GM12878 (cell line): Measurements from ENCODE around the gene IL32. TPM values are rescaled to one million over a fixed set of nuclear protein-coding genes. Genes with fewer than 3 reads are reported as not detected.

Experiments used
- ATAC-seq: fragments of 200-7000 bp; cut with Tn5 transposase; 3 replicates; pipeline ENCODE4 v1.9.1; 2020; ENCODE audit warnings: mild to moderate bottlenecking, moderate library complexity
- BruUV-seq: library from RNA; stranded (reverse); fragments of 400-500 nt; replicated peaks from 2 replicates; lab custom pipeline; 2021; lab: Mats Ljungman, UMichigan
- CTCF ChIA-PET: fragments of 300-600 bp; sonication (Branson Sonifier 250); formaldehyde crosslinking; extraction: SDS; loops from one replicate; lab custom pipeline; 2021; ENCODE audit warnings: inconsistent platforms; lab: Yijun Ruan, JAX
- POLR2A ChIA-PET: fragments of 350-600 bp; formaldehyde crosslinking; extraction: SDS; loops from one replicate; lab custom pipeline; 2021; ENCODE audit warnings: inconsistent platforms; lab: Charles Lee
- RAD21 ChIA-PET: fragments of 300-600 bp; sonication (Branson Sonifier 250); formaldehyde crosslinking; loops from one replicate; lab custom pipeline; 2023; ENCODE audit warnings: antibody characterized with exemption; ENCODE audit not compliant: unreplicated experiment; lab: Charles Lee
- SMC1A ChIA-PET: fragments of 300-600 bp; sonication (Branson Sonifier 250); formaldehyde crosslinking; loops from one replicate; lab custom pipeline; 2023; ENCODE audit not compliant: unreplicated experiment, uncharacterized antibody; lab: Charles Lee
- DNase-seq: peaks from one replicate; pipeline ENCODE4 v3.0.0-alpha.2; 2011; ENCODE audit warnings: low read depth, low spot score
- FAIRE-seq: peaks from 3 replicates; lab custom pipeline; 2011; peaks lifted over from hg19 to GRCh38; lab: Jason Lieb, UNC
- H2AFZ ChIP-seq: 2 replicates; pipeline ENCODE4 v1.6.0; 2011; ENCODE audit warnings: low read depth, low read length, control low read depth; ENCODE audit not compliant: control insufficient read depth
- H3K27ac ChIP-seq: 2 replicates; pipeline ENCODE4 v1.5.1; 2011; ENCODE audit warnings: control low read depth; ENCODE audit not compliant: control insufficient read depth, insufficient read depth
- H3K27me3 ChIP-seq, 2 experiments: replicated peaks in 1 of 2; 2 replicates each; pipeline versions ENCODE4 v1.6.0 to v1.6.1; 2011; ENCODE audit warnings: low read length in 1 of 2; ENCODE audit not compliant: control insufficient read depth in 2 of 2, insufficient read depth in 2 of 2
- H3K36me3 ChIP-seq, 2 experiments: 2 replicates each; pipeline ENCODE4 v1.5.1; 2011; ENCODE audit warnings: low read length in 1 of 2; ENCODE audit not compliant: control insufficient read depth in 2 of 2, insufficient read depth in 2 of 2
- H3K4me1 ChIP-seq: 2 replicates; pipeline ENCODE4 v1.6.1; 2011; ENCODE audit warnings: mild to moderate bottlenecking, low read length, moderate library complexity, mixed read lengths; ENCODE audit not compliant: control insufficient read depth, insufficient read depth
- H3K4me2 ChIP-seq: 2 replicates; pipeline ENCODE4 v1.6.0; 2011; ENCODE audit warnings: control low read depth; ENCODE audit not compliant: control insufficient read depth, insufficient read depth
- H3K4me3 ChIP-seq: fragments of 200-600 bp; sonication (generic); 2 replicates; pipeline ENCODE4 v1.5.1; 2016
- H3K79me2 ChIP-seq: 2 replicates; pipeline ENCODE4 v1.6.0; 2011; ENCODE audit warnings: low read length; ENCODE audit not compliant: control insufficient read depth, insufficient read depth
- H3K9ac ChIP-seq: 2 replicates; pipeline ENCODE4 v1.8.0; 2011; ENCODE audit warnings: low read length, control low read depth, mixed read lengths; ENCODE audit not compliant: control insufficient read depth, insufficient read depth
- H3K9me3 ChIP-seq: replicated peaks from 3 replicates; pipeline ENCODE4 v1.5.1; 2011; ENCODE audit warnings: mild to moderate bottlenecking, low read length; ENCODE audit not compliant: control insufficient read depth, insufficient read depth
- H4K20me1 ChIP-seq: 2 replicates; pipeline ENCODE4 v1.6.0; 2011; ENCODE audit not compliant: control insufficient read depth, insufficient read depth
- ATF7 ChIP-seq: fragments of 450-650 bp; IDR thresholded peaks from 2 replicates; pipeline ENCODE4 v1.6.1; 2016; ENCODE audit warnings: low read depth, mild to moderate bottlenecking
- CBX3 ChIP-seq: fragments of 200-600 bp; sonication (generic); IDR thresholded peaks from 2 replicates; pipeline ENCODE4 v1.6.1; 2016; ENCODE audit warnings: low read depth, borderline replicate concordance
- FOS ChIP-seq: IDR thresholded peaks from 3 replicates; pipeline ENCODE4 v1.6.1; 2011; ENCODE audit warnings: borderline replicate concordance; ENCODE audit not compliant: insufficient read length; ENCODE audit errors: extremely low read depth
- HCFC1 ChIP-seq: fragments of 150-350 bp; IDR thresholded peaks from 2 replicates; pipeline ENCODE4 v1.6.1; 2014; ENCODE audit warnings: low read length
- HDAC2 ChIP-seq: fragments of 200-600 bp; sonication (generic); IDR thresholded peaks from 2 replicates; pipeline ENCODE4 v1.6.1; 2017
- KAT2A ChIP-seq: conservative IDR thresholded peaks from 2 replicates; pipeline ENCODE4 v1.6.1; 2011; ENCODE audit warnings: low read depth, low read length; ENCODE audit not compliant: control insufficient read depth
- NFIC ChIP-seq: IDR thresholded peaks from 2 replicates; pipeline ENCODE4 v1.6.1; 2012; ENCODE audit warnings: low read depth, mild to moderate bottlenecking, inconsistent platforms, low read length, moderate library complexity
- NR2C2 ChIP-seq: IDR thresholded peaks from 2 replicates; pipeline ENCODE4 v1.6.1; 2011; ENCODE audit warnings: borderline replicate concordance, low read depth; ENCODE audit not compliant: control insufficient read depth, insufficient read length
- REST ChIP-seq: IDR thresholded peaks from 2 replicates; pipeline ENCODE4 v1.6.1; 2012; ENCODE audit warnings: mild to moderate bottlenecking, low read depth, low read length
- SMAD5 ChIP-seq: IDR thresholded peaks from 2 replicates; pipeline ENCODE4 v1.6.1; 2016; ENCODE audit warnings: antibody characterized with exemption, low read depth
- ZBTB4 ChIP-seq: fragments of 450-650 bp; formaldehyde crosslinking; IDR thresholded peaks from 2 replicates; pipeline ENCODE4 v1.4.0; 2022; ENCODE audit warnings: mild to moderate bottlenecking, moderate library complexity
- ZNF384 ChIP-seq: IDR thresholded peaks from 2 replicates; pipeline ENCODE4 v1.6.1; 2012; ENCODE audit warnings: low read depth, mild to moderate bottlenecking, low read length, improper control_type of control experiment, borderline replicate concordance
- ZNF622 ChIP-seq: fragments of 450-650 bp; IDR thresholded peaks from 2 replicates; pipeline ENCODE4 v1.6.1; 2017; ENCODE audit warnings: mild to moderate bottlenecking, inconsistent platforms
- WGBS: methylation state at CpG from one replicate; pipeline ENCODE4 v1.1.6; 2016; ENCODE audit warnings: low lambda C conversion rate; ENCODE audit not compliant: insufficient replicate concordance, insufficient coverage; ENCODE audit errors: missing lambda C conversion rate; 5-methylcytosine and 5-hydroxymethylcytosine counted together
- in situ Hi-C: fragments of 300-500 bp; cut with MboI; formaldehyde crosslinking; loops from 9 replicates; pipeline ENCODE4 v1.14.3; 2018; ENCODE audit warnings: mixed read lengths
- intact Hi-C: fragments of 100-400 bp; cut with micrococcal nuclease; formaldehyde crosslinking; loops from one replicate; pipeline ENCODE4 v1.14.2; 2022; ENCODE audit not compliant: unreplicated experiment
- polyA plus RNA-seq, 11 experiments: library from polyadenylated mRNA; depleted of rRNA in 4 of 11; unstranded in 6 of 11; stranded (reverse) in 5 of 11; fragments of >200 nt; fragmentation: Nextera tagmentation in 4 of 11; fragmentation: Illumina TruSeq in 1 of 11; extraction: Ambion mirVana in 4 of 11; extraction: Trizol in 1 of 11; gene quantifications; 1 replicate in 1 of 11; 2 replicates in 10 of 11; pipeline versions ENCODE4 v1.2.1 to v1.2.3, GENCODE V29; 2011 to 2016; ENCODE audit warnings: inconsistent platforms in 2 of 11, missing spikeins in 2 of 11, low read depth in 1 of 11
- total RNA-seq, 4 experiments: library from RNA; depleted of rRNA in 3 of 4; stranded (reverse); fragments of >200 nt in 3 of 4; fragmentation: Illumina TruSeq in 1 of 4; extraction: Trizol in 1 of 4; gene quantifications; 2 replicates each; pipeline versions ENCODE4 v1.2.1 to v1.2.3, GENCODE V29; 2013 to 2021

Gene IL32
- total and polyA plus RNA-seq, 10 of the 15 experiments (the other 5 are each of a cell fraction or from before 2014, with no cell fraction given), result 27.0 to 122 (median 55.8) TPM

GRCh38 chr16:3101841-3102470, 36.5 kb downstream of the IL32 start:
- ChIA-PET CTCF (interaction anchor here (0.6 to 21.2 kb wide), 12 partner anchors 9 to 74 kb away, joined by 3 to 396 read pairs (median 4); partner anchors contain the start of gene IL32), RAD21 (interaction anchor here (0.7 to 5.0 kb wide), 4 partner anchors 23 to 399 kb away, joined by 3 to 38 read pairs (median 4); no protein-coding TSS in a partner anchor), SMC1A (interaction anchor here (0.9 to 7.4 kb wide), 5 partner anchors 10 to 32 kb away, joined by 3 to 67 read pairs (median 5); partner anchors contain the start of genes ZNF205 and ZNF213), POLR2A (interaction anchor here (0.6 to 2.0 kb wide), 9 partner anchors 14 to 365 kb away, joined by 3 to 11 read pairs (median 6); partner anchors contain the start of gene ZNF213)
- no peak for FAIRE-seq
- peak overlapping the region; percentile 38 for H3K4me2 ChIP-seq
- WGBS, result 4% methylated on average over 27 of the region's 27 CpGs
- H3K36me3 ChIP-seq, result no peaks in the 10 kb centered on the region
- no peak for DNase-seq
- ATAC-seq, result no peak
- peaks cover 22% of the 10 kb centered on the region for H3K4me1 ChIP-seq
- peak overlapping the region; percentile 30; the same call in 1 of the 2 replicates for H3K9ac ChIP-seq
- H3K9me3 ChIP-seq, result no peaks in the 10 kb centered on the region
- no peaks in the 10 kb centered on the region for H4K20me1 ChIP-seq
- H3K4me3 ChIP-seq, result peak overlapping the region; percentile 42; the same call in 1 of the 2 replicates
- BruUV-seq, result no TSS peak
- intact Hi-C loops (loop anchor here (2.0 kb wide), 1 partner anchor 25 kb away; no protein-coding TSS in a partner anchor), in situ Hi-C loops (no loop called here)
- H3K27ac ChIP-seq, result no peak overlapping the region
- peak overlapping the region; percentile 95 for H2AFZ ChIP-seq
- H3K27me3 ChIP-seq, result no peaks in the 10 kb centered on the region
- no peaks in the 10 kb centered on the region for H3K79me2 ChIP-seq
- no peak for TF ChIP-seq CBX3
- no peak for TF ChIP-seq HCFC1
- TF ChIP-seq ZNF622, result no peak
- TF ChIP-seq KAT2A, result no peak
- no peak for TF ChIP-seq NR2C2
- no peak for TF ChIP-seq ZNF384
- no peak for TF ChIP-seq FOS
- no peak for TF ChIP-seq HDAC2
- TF ChIP-seq SMAD5, result no peak
- no peak for TF ChIP-seq NFIC
- TF ChIP-seq REST, result no peak
- TF ChIP-seq ATF7, result no peak
- no peak for TF ChIP-seq ZBTB4 (CRISPR knock-in tag)
